Measurements from ENCODE around the gene SSBP4.

The SSBP4 gene

DNA sequence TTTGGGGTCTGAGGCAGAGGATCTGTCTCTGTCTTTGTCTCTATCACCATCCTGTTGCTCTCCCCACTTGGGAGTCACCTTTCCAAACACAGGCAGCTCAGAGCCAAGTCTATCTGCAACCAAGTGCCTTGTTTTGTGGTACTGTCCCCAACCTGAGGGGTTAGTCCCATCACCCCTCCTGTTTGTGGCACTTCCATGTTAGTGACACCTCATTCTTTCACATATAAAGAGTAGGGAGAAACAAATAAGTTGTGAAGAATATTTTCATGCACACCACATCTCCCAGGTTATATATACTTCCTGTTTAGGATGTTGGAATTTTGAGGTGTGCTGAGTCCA lies 29.5 kb upstream of the SSBP4 start:
- Histone ChIP-seq H3K4me3 (ENCODE audit: insufficient read length, low read depth) (no peak overlapping the region), H3K4me1 (ENCODE audit: insufficient read depth, insufficient read length) (peaks cover 12% of the 10 kb centered on the region), H3K27me3 (ENCODE audit: insufficient read depth, insufficient read length) (peaks cover 40% of the 10 kb centered on the region), H3K36me3 (ENCODE audit: insufficient read depth, insufficient read length, low read length) (no peaks in the 10 kb centered on the region), H3K9me3 (ENCODE audit: insufficient read depth, low read length) (no peaks in the 10 kb centered on the region), H3K9ac (ENCODE audit: insufficient read length, low read depth) (no peak overlapping the region)
- no peak for DNase-seq (ENCODE audit: low read depth, low spot score)
- TF ChIP-seq ZNF274 (IDR thresholded peaks at IDR 0.05; ENCODE audit: low read depth, low read length) (no peak), SUZ12 (IDR thresholded peaks at IDR 0.05; ENCODE audit: extremely low read depth, insufficient read depth, insufficient read length) (no peak), YY1 (IDR thresholded peaks at IDR 0.05; ENCODE audit: insufficient read depth, insufficient read length) (no peak)

DNA sequence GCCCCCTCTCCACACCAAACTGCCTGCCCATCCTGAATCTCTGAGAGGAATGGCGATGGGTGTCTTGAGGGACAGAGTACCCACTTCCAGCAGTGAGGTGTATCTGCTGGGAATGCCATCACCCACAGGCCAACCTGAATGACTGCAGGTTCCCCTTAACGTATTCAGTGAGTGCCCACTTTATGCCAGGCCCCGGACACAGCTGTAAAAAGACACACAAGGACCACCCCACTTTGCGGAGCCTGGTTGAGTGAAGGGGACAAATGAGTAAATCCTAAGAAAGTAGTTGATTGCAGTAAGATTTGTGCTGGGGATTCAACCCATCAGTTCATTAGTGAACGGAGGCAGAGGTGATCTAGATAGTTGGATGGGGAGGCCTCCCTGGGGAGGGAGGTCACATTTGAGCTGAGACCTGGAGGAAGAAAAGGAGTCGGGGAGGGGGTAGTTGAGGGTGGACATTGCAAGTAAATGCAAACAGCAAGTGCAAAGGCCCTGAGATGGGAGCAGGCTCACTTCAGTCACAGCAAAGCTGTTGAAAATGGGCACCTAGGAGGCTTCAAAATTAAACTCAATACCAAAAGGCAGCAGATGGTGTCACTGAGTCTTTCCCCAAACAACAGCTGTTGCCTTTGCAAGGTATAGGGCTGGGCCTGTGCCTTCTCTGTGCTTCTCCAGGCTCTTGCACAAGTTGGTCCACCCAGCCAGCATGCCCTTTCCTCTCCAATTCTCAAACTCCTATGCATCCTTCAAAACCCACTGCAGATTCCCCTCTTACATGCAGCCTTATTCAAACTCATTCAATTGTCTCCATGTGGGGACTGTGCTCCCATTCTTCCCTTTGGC lies 28.9 kb upstream of the SSBP4 start:
- TF ChIP-seq YY1 (IDR thresholded peaks at IDR 0.05; ENCODE audit: insufficient read depth, insufficient read length): no peak
- no peak for TF ChIP-seq SUZ12 (IDR thresholded peaks at IDR 0.05; ENCODE audit: extremely low read depth, insufficient read depth, insufficient read length)
- TF ChIP-seq ZNF274 (IDR thresholded peaks at IDR 0.05; ENCODE audit: low read depth, low read length): no peak
- Histone ChIP-seq H3K9ac (ENCODE audit: insufficient read length, low read depth) (no peak overlapping the region), H3K36me3 (ENCODE audit: insufficient read depth, insufficient read length, low read length) (no peaks in the 10 kb centered on the region), H3K4me3 (ENCODE audit: insufficient read length, low read depth) (no peak overlapping the region), H3K9me3 (ENCODE audit: insufficient read depth, low read length) (no peaks in the 10 kb centered on the region), H3K27me3 (ENCODE audit: insufficient read depth, insufficient read length) (peaks cover 40% of the 10 kb centered on the region), H3K4me1 (ENCODE audit: insufficient read depth, insufficient read length) (peaks cover 12% of the 10 kb centered on the region)
- DNase-seq (ENCODE audit: low read depth, low spot score): no peak

DNA sequence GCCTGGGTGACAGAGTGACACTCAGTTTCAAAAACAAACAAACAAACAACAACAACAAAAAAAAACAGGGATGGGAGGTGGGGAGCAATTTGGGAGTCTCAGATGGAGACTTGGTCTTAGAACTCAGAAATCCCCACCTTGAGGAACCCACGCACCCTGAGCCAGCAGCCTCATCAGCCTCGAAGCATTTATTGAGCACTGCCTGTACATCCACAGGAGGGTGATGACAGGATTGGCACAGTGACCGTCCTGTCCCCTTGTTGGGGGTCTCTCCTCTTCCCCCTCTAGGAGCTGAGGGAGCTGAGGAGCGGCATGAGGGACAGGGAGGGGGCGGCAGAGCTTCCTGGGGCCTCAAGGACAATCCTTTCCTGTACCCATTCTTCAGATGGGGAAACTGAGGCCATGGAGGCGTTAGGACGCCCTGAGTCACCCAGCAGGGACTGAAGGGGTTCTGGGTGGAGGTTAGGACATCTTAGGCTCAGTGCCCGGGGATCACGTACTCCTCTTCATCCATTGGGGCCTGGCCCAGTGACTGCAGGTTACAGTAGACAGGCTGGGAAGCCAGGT lies 27.6 kb upstream of the SSBP4 start:
- Histone ChIP-seq H3K9ac (ENCODE audit: insufficient read length, low read depth) (peak overlapping the region; percentile 24), H3K9me3 (ENCODE audit: insufficient read depth, low read length) (no peaks in the 10 kb centered on the region), H3K36me3 (ENCODE audit: insufficient read depth, insufficient read length, low read length) (no peaks in the 10 kb centered on the region), H3K27me3 (ENCODE audit: insufficient read depth, insufficient read length) (peaks cover 35% of the 10 kb centered on the region), H3K4me1 (ENCODE audit: insufficient read depth, insufficient read length) (peaks cover 11% of the 10 kb centered on the region), H3K4me3 (ENCODE audit: insufficient read length, low read depth) (no peak overlapping the region)
- no peak for DNase-seq (ENCODE audit: low read depth, low spot score)
- TF ChIP-seq SUZ12 (IDR thresholded peaks at IDR 0.05; ENCODE audit: extremely low read depth, insufficient read depth, insufficient read length): no peak
- no peak for TF ChIP-seq YY1 (IDR thresholded peaks at IDR 0.05; ENCODE audit: insufficient read depth, insufficient read length)

DNA sequence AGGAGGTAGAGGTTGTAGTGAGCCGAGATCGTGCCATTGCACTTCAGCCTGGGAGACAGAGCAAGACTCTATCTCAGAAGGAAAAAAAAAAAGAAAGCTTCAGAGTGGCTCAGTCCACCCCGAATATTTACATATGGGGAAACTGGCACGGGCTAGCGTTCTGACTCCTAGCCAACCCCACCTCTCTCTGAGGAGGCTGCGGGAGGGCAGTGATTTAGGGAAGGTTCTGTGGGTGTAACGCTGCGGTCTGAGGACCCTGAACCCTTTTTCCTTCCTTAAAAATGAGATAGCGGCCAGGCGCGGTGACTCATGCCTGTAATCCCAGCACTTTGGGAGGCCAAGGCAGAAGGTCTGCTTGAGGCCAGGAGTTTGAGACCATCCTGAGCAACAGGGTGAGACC lies 26.8 kb upstream of the SSBP4 start:
- Histone ChIP-seq H3K36me3 (ENCODE audit: insufficient read depth, insufficient read length, low read length) (no peaks in the 10 kb centered on the region), H3K4me3 (ENCODE audit: insufficient read length, low read depth) (no peak overlapping the region), H3K4me1 (ENCODE audit: insufficient read depth, insufficient read length) (peaks cover 16% of the 10 kb centered on the region), H3K9me3 (ENCODE audit: insufficient read depth, low read length) (no peaks in the 10 kb centered on the region), H3K27me3 (ENCODE audit: insufficient read depth, insufficient read length) (peaks cover 27% of the 10 kb centered on the region), H3K9ac (ENCODE audit: insufficient read length, low read depth) (peak overlapping the region; percentile 61)
- DNase-seq (ENCODE audit: low read depth, low spot score): no peak
- TF ChIP-seq ZNF274 (IDR thresholded peaks at IDR 0.05; ENCODE audit: low read depth, low read length) (no peak), YY1 (IDR thresholded peaks at IDR 0.05; ENCODE audit: insufficient read depth, insufficient read length) (no peak), SUZ12 (IDR thresholded peaks at IDR 0.05; ENCODE audit: extremely low read depth, insufficient read depth, insufficient read length) (no peak)

DNA sequence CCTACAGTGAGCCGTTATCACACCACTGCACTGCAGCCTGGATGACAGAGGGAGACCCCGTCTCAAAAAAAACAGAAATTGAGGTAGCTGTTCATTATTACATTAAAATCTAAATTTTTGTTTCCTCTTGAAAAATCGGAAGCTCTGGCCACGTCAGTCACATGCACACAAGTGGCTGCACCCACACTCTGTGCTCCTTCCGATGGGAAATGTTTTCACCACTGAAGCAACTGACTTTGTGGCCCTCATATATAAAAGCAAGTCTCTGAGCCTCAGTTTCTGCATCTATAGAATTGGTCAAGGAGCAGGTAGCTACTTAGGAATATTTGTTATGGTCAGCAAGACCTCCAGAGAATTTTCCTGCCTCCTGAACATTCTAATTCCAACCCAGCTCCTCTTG lies 26.3 kb upstream of the SSBP4 start:
- Histone ChIP-seq H3K4me1 (ENCODE audit: insufficient read depth, insufficient read length) (peaks cover 19% of the 10 kb centered on the region), H3K27me3 (ENCODE audit: insufficient read depth, insufficient read length) (peaks cover 26% of the 10 kb centered on the region), H3K4me3 (ENCODE audit: insufficient read length, low read depth) (no peak overlapping the region), H3K9ac (ENCODE audit: insufficient read length, low read depth) (peak overlapping the region; percentile 61), H3K36me3 (ENCODE audit: insufficient read depth, insufficient read length, low read length) (no peaks in the 10 kb centered on the region), H3K9me3 (ENCODE audit: insufficient read depth, low read length) (no peaks in the 10 kb centered on the region)
- no peak for DNase-seq (ENCODE audit: low read depth, low spot score)
- TF ChIP-seq SUZ12 (IDR thresholded peaks at IDR 0.05; ENCODE audit: extremely low read depth, insufficient read depth, insufficient read length): no peak
- TF ChIP-seq ZNF274 (IDR thresholded peaks at IDR 0.05; ENCODE audit: low read depth, low read length): no peak
- TF ChIP-seq YY1 (IDR thresholded peaks at IDR 0.05; ENCODE audit: insufficient read depth, insufficient read length): no peak

GRCh38 chr19:18393836-18394235 lies 25.4 kb upstream of the SSBP4 start:
- Histone ChIP-seq H3K9me3 (ENCODE audit: insufficient read depth, low read length) (no peaks in the 10 kb centered on the region), H3K27me3 (ENCODE audit: insufficient read depth, insufficient read length) (peaks cover 18% of the 10 kb centered on the region), H3K36me3 (ENCODE audit: insufficient read depth, insufficient read length, low read length) (no peaks in the 10 kb centered on the region), H3K9ac (ENCODE audit: insufficient read length, low read depth) (no peak overlapping the region), H3K4me1 (ENCODE audit: insufficient read depth, insufficient read length) (peaks cover 16% of the 10 kb centered on the region), H3K4me3 (ENCODE audit: insufficient read length, low read depth) (no peak overlapping the region)
- DNase-seq (ENCODE audit: low read depth, low spot score): no peak
- no peak for TF ChIP-seq SUZ12 (IDR thresholded peaks at IDR 0.05; ENCODE audit: extremely low read depth, insufficient read depth, insufficient read length)
- no peak for TF ChIP-seq ZNF274 (IDR thresholded peaks at IDR 0.05; ENCODE audit: low read depth, low read length)
- TF ChIP-seq YY1 (IDR thresholded peaks at IDR 0.05; ENCODE audit: insufficient read depth, insufficient read length): no peak

- Histone ChIP-seq H3K4me1 (ENCODE audit: insufficient read depth, insufficient read length) (peaks cover 18% of the 10 kb centered on the region), H3K27me3 (ENCODE audit: insufficient read depth, insufficient read length) (peaks cover 6% of the 10 kb centered on the region), H3K4me3 (ENCODE audit: insufficient read length, low read depth) (no peak overlapping the region), H3K9me3 (ENCODE audit: insufficient read depth, low read length) (no peaks in the 10 kb centered on the region), H3K36me3 (ENCODE audit: insufficient read depth, insufficient read length, low read length) (no peaks in the 10 kb centered on the region), H3K9ac (ENCODE audit: insufficient read length, low read depth) (no peak overlapping the region)
- no peak for DNase-seq (ENCODE audit: low read depth, low spot score)
- TF ChIP-seq ZNF274 (IDR thresholded peaks at IDR 0.05; ENCODE audit: low read depth, low read length) (no peak), YY1 (IDR thresholded peaks at IDR 0.05; ENCODE audit: insufficient read depth, insufficient read length) (no peak), SUZ12 (IDR thresholded peaks at IDR 0.05; ENCODE audit: extremely low read depth, insufficient read depth, insufficient read length) (no peak)
Observed at GRCh38 chr19:18396471-18397241, 22.5 kb upstream of the SSBP4 start.
